Measurements from ENCODE around the gene PIK3CB.
"Not testable (repeated sequence)": the region's sequence is repeated elsewhere in the genome, so short reads cannot be mapped to it uniquely, and the experiment has no call there.

Gene PIK3CB

GRCh38 chr3:138832473-138833057 lies 2.2 kb downstream of the PIK3CB start:
- H3K4me3 Mint-ChIP-seq, H3K27me3 Mint-ChIP-seq, H3K27ac Mint-ChIP-seq, H3K9me3 Mint-ChIP-seq: not testable (repeated sequence)
- H3K4me1 Mint-ChIP-seq (ENCODE audit: low read depth): peaks cover 22% of the 10 kb centered on the region
- H3K36me3 Mint-ChIP-seq (ENCODE audit: low read depth): peaks cover 22% of the 10 kb centered on the region

GRCh38 chr3:138829886-138830510 lies 4.7 kb downstream of the PIK3CB start:
- H3K27me3 Mint-ChIP-seq: no peaks in the 10 kb centered on the region
- H3K36me3 Mint-ChIP-seq (ENCODE audit: low read depth): peaks cover 30% of the 10 kb centered on the region
- no peak overlapping the region for H3K27ac Mint-ChIP-seq
- H3K4me1 Mint-ChIP-seq (ENCODE audit: low read depth): peaks cover 16% of the 10 kb centered on the region
- H3K9me3 Mint-ChIP-seq: peaks cover 4% of the 10 kb centered on the region
- no peak overlapping the region for H3K4me3 Mint-ChIP-seq

- H3K9me3 Mint-ChIP-seq: peaks cover 4% of the 10 kb centered on the region
Measured at GRCh38 chr3:138829097-138829496, 5.6 kb downstream of the PIK3CB start.

GRCh38 chr3:138827222-138827621 lies 7.5 kb downstream of the PIK3CB start:
- H3K4me1 Mint-ChIP-seq (ENCODE audit: low read depth): peaks cover 8% of the 10 kb centered on the region
- H3K9me3 Mint-ChIP-seq: peaks cover 4% of the 10 kb centered on the region
- no peak overlapping the region for H3K4me3 Mint-ChIP-seq
- no peak overlapping the region for H3K27ac Mint-ChIP-seq
- peaks cover 23% of the 10 kb centered on the region for H3K36me3 Mint-ChIP-seq (ENCODE audit: low read depth)
- no peaks in the 10 kb centered on the region for H3K27me3 Mint-ChIP-seq

More at GRCh38 chr3:138829097-138829496, 5.6 kb downstream of the PIK3CB start:
- H3K27me3 Mint-ChIP-seq: no peaks in the 10 kb centered on the region
- peaks cover 30% of the 10 kb centered on the region for H3K36me3 Mint-ChIP-seq (ENCODE audit: low read depth)
- H3K4me1 Mint-ChIP-seq (ENCODE audit: low read depth): peaks cover 17% of the 10 kb centered on the region
- no peak overlapping the region for H3K27ac Mint-ChIP-seq
- H3K4me3 Mint-ChIP-seq: no peak overlapping the region

- Mint-ChIP-seq H3K36me3 (ENCODE audit: low read depth) (peaks cover 19% of the 10 kb centered on the region), H3K9me3 (peaks cover 4% of the 10 kb centered on the region), H3K27me3 (no peaks in the 10 kb centered on the region), H3K4me3 (no peak overlapping the region), H3K4me1 (ENCODE audit: low read depth) (peaks cover 4% of the 10 kb centered on the region), H3K27ac (no peak overlapping the region)
Measured at GRCh38 chr3:138825336-138825735, 9.4 kb downstream of the PIK3CB start.

GRCh38 chr3:138824114-138824506 lies 10.6 kb downstream of the PIK3CB start:
- H3K4me3 Mint-ChIP-seq: no peak overlapping the region
- no peak overlapping the region for H3K27ac Mint-ChIP-seq
- H3K4me1 Mint-ChIP-seq (ENCODE audit: low read depth): peaks cover 9% of the 10 kb centered on the region
- H3K9me3 Mint-ChIP-seq: peaks cover under 1% of the 10 kb centered on the region
- H3K36me3 Mint-ChIP-seq (ENCODE audit: low read depth): peaks cover 14% of the 10 kb centered on the region
- H3K27me3 Mint-ChIP-seq: no peaks in the 10 kb centered on the region

- H3K9me3 Mint-ChIP-seq: not testable (repeated sequence)
- peaks cover 29% of the 10 kb centered on the region for H3K4me1 Mint-ChIP-seq (ENCODE audit: low read depth)
Measured at GRCh38 chr3:138820379-138820778, 14.3 kb downstream of the PIK3CB start.

GRCh38 chr3:138818185-138818860 lies 16.4 kb downstream of the PIK3CB start:
- H3K9me3 Mint-ChIP-seq: no peaks in the 10 kb centered on the region

More at GRCh38 chr3:138820379-138820778, 14.3 kb downstream of the PIK3CB start:
- H3K27ac Mint-ChIP-seq; H3K36me3 Mint-ChIP-seq (ENCODE audit: low read depth); H3K4me3 Mint-ChIP-seq; H3K27me3 Mint-ChIP-seq: not testable (repeated sequence)

GRCh38 chr3:138817695-138818094 lies 17.0 kb downstream of the PIK3CB start:
- H3K27ac Mint-ChIP-seq: no peak overlapping the region
- peaks cover 10% of the 10 kb centered on the region for H3K36me3 Mint-ChIP-seq (ENCODE audit: low read depth)
- H3K9me3 Mint-ChIP-seq: no peaks in the 10 kb centered on the region
- H3K4me3 Mint-ChIP-seq: no peak overlapping the region
- H3K4me1 Mint-ChIP-seq (ENCODE audit: low read depth): peaks cover 44% of the 10 kb centered on the region
- H3K27me3 Mint-ChIP-seq: no peaks in the 10 kb centered on the region

More at GRCh38 chr3:138818185-138818860, 16.4 kb downstream of the PIK3CB start:
- Mint-ChIP-seq H3K36me3 (ENCODE audit: low read depth) (peaks cover 10% of the 10 kb centered on the region), H3K4me3 (no peak overlapping the region), H3K4me1 (ENCODE audit: low read depth) (peaks cover 40% of the 10 kb centered on the region), H3K27ac (no peak overlapping the region), H3K27me3 (no peaks in the 10 kb centered on the region)

- H3K4me1 Mint-ChIP-seq (ENCODE audit: low read depth): peaks cover 37% of the 10 kb centered on the region
- no peak overlapping the region for H3K27ac Mint-ChIP-seq
- no peaks in the 10 kb centered on the region for H3K27me3 Mint-ChIP-seq
- H3K9me3 Mint-ChIP-seq: no peaks in the 10 kb centered on the region
- peaks cover 4% of the 10 kb centered on the region for H3K36me3 Mint-ChIP-seq (ENCODE audit: low read depth)
- no peak overlapping the region for H3K4me3 Mint-ChIP-seq
Measured at GRCh38 chr3:138812806-138813205, 21.9 kb downstream of the PIK3CB start.

GRCh38 chr3:138809500-138810256 lies 25.1 kb downstream of the PIK3CB start:
- H3K36me3 Mint-ChIP-seq (ENCODE audit: low read depth): peaks cover 4% of the 10 kb centered on the region
- H3K27me3 Mint-ChIP-seq: no peaks in the 10 kb centered on the region
- peaks cover 22% of the 10 kb centered on the region for H3K4me1 Mint-ChIP-seq (ENCODE audit: low read depth)
- H3K27ac Mint-ChIP-seq: no peak overlapping the region
- H3K9me3 Mint-ChIP-seq: no peaks in the 10 kb centered on the region
- H3K4me3 Mint-ChIP-seq: no peak overlapping the region

- H3K4me1 Mint-ChIP-seq (ENCODE audit: low read depth): peaks cover 19% of the 10 kb centered on the region
- H3K27me3 Mint-ChIP-seq: no peaks in the 10 kb centered on the region
- no peaks in the 10 kb centered on the region for H3K36me3 Mint-ChIP-seq (ENCODE audit: low read depth)
- H3K9me3 Mint-ChIP-seq: no peaks in the 10 kb centered on the region
- H3K4me3 Mint-ChIP-seq: no peak overlapping the region
- no peak overlapping the region for H3K27ac Mint-ChIP-seq
Measured at GRCh38 chr3:138806376-138807080, 28.2 kb downstream of the PIK3CB start.

- H3K27me3 Mint-ChIP-seq: no peaks in the 10 kb centered on the region
Measured at GRCh38 chr3:138803006-138803653, 31.6 kb downstream of the PIK3CB start.

GRCh38 chr3:138802223-138802622 lies 32.5 kb downstream of the PIK3CB start:
- not testable (repeated sequence) for H3K9me3 Mint-ChIP-seq; H3K36me3 Mint-ChIP-seq (ENCODE audit: low read depth); H3K27me3 Mint-ChIP-seq; H3K4me3 Mint-ChIP-seq; H3K27ac Mint-ChIP-seq
- peaks cover 16% of the 10 kb centered on the region for H3K4me1 Mint-ChIP-seq (ENCODE audit: low read depth)

More at GRCh38 chr3:138803006-138803653, 31.6 kb downstream of the PIK3CB start:
- Mint-ChIP-seq H3K36me3 (ENCODE audit: low read depth) (no peaks in the 10 kb centered on the region), H3K27ac (no peak overlapping the region), H3K4me3 (no peak overlapping the region), H3K9me3 (no peaks in the 10 kb centered on the region), H3K4me1 (ENCODE audit: low read depth) (peaks cover 11% of the 10 kb centered on the region)

Data from stimulated activated naive CD8-positive, alpha-beta T cell treated with anti-CD3 and anti-CD28 coated beads, Interleukin-15, Interleukin-2, amounts not matched to agents 100 ng/mL and 50 ng/mL, for 24 hours (primary cell).